Measurements from ENCODE around the gene ELMOD2.
A peak's percentile ranks its signal among the peaks of the same experiment; 100 is the strongest.
"Not testable (repeated sequence)": the region's sequence is repeated elsewhere in the genome, so short reads cannot be mapped to it uniquely, and the experiment has no call there.

Gene ELMOD2, protein sequence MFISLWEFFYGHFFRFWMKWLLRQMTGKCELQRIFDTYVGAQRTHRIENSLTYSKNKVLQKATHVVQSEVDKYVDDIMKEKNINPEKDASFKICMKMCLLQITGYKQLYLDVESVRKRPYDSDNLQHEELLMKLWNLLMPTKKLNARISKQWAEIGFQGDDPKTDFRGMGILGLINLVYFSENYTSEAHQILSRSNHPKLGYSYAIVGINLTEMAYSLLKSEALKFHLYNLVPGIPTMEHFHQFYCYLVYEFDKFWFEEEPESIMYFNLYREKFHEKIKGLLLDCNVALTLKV

GRCh38 chr4:140523857-140524742 is at the start of gene ELMOD2:
TSS of gene ELMOD2 (plus strand) at chr4:140524168. CDS start at chr4:140525429, 1,261 bp downstream.
- peak; percentile 43 to 99 (median 96) for DNase-seq

- DNase-seq, result no peak
Observed at GRCh38 chr4:140483445-140483844, 40.5 kb upstream of the ELMOD2 start.

- DNase-seq, result no peak
Observed at GRCh38 chr4:140485939-140486338, 38.0 kb upstream of the ELMOD2 start.

- DNase-seq, result no peak
Observed at GRCh38 chr4:140497405-140497746, 26.6 kb upstream of the ELMOD2 start.

DNA sequence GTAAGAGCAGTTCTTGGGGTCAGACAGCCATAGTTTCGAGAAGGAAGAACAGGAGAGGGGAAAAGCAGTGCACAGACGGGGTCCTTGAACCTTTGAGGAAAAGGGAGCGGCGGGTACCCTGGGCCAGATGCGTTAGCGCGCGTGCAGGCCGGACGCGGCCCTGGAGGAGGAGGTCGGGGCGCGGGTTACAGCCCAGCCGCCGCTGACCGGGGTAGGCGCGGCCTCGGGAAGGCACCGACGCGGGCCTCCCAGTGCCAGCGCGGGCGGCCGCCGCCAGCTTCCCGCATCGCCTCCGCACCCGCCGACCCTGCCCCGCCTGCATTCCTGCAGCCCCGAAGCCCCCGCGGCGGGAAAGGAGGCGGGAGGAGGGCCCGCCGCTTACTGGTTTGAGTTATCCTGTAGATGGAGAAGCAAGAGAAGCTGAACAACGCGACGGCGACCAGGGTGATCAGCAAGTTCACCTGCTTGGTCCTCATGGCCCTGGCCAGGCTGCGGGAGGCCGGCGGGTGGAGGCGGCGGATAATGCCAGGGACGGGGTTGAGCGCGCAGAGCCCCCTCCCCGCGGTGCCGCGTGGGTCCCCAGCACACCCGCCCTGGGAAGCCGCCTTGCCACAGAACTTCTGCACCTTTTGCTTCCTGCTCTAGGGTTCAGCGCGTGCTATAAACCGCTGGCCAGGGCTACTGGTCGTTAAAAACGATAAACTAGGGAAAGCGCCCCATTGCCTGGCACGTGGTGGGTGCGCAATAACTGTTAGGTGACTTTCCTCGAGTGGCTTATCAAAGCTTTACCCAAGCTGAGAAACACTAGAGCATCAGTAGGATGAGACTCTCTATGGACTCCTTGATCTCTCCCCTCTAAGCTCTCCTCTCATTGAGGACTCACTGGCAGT is 26.0 kb upstream of the ELMOD2 start, which contains the start of gene MGAT4D:
MGAT4D (minus strand) TSS at position 547 of the 890 bp plus-strand sequence; CDS start at position 476, 71 bp downstream.
- DNase-seq, result no peak

DNA sequence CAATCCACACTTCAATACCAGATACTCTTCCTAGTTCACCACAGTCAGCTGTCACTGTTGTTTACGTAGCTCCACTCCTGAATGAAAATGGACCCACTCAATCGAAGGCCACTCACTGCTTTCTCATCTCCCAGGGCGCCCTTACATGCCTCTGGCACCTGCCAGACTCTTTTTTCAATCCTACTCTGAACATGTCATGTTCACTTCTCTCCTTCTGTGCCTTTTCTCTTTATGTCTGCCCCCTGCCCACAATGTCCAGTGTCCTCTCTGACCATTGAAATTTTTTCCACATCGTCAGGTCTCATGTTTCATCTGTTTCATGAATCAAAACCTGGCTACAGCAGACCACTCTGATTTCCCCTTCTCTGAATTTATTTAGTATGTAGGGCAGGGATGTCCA is 24.6 kb upstream of the ELMOD2 start:
- DNase-seq, result no peak

DNA sequence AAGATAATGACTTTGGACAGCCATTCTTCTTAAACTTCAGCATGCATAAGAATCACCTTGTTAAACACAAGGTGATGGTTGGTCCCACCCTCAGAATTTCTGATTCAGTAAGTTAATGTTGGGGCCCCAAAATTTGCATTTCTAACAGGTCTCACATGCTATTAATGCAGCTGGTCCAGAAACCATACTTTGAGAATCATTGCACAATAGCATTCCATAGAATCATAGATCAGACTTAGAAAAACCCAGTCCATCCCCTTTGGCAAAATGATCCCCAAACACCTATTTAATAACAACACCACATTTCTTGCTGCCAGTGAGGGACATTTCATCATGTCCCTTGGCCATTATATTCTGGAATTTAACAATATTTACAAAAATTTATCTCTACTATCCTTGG is 19.7 kb upstream of the ELMOD2 start:
- no peak for DNase-seq

GRCh38 chr4:140513765-140514164 is 10.2 kb upstream of the ELMOD2 start:
- not testable (repeated sequence) for DNase-seq

DNA sequence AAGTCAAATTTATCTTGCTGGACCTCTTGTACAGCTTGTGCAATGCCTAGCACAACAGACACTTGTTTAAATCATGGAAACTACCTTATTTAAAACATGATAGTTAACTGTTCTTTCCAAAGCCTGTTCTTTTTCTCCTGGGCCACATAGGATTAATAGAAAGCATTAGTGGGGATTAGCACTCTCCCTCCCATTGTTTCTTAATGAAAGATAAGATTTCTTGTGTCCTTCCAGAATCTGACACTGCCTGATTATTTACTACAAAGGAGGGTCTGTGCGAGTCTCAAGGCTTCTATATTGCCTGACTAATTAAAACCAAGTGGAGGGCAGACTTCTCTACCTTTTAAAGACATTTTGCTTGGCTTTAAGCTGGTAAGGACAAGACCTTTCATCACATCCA is 8.5 kb upstream of the ELMOD2 start:
- DNase-seq, result no peak

DNA sequence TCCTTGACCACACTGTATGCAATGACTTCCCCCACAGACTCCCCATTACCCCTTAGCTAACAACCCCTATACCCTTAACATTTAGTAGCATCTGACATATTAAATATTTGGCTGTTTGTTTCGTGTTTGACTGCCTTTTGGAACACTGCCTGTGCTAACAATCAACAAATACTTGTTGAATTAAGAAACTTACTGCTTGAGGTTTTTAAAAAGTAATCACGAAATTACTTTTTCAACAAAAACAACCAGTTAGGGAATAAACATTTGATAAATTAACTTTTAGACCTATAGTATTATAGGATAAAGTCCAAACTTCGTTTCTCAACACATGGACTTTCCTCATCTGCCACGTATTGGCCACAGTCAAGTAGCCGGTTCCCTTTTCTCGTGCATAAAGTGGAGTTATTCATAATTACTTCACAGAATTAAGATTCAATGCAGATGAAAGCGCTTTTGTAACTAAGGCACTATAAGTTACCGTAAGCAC is 555 bp upstream of the ELMOD2 start:
- DNase-seq, result no peak

GRCh38 chr4:140529434-140529833 is 5.5 kb downstream of the ELMOD2 start:
- no peak for DNase-seq

GRCh38 chr4:140533951-140534480 is 10.0 kb downstream of the ELMOD2 start:
- DNase-seq, result no peak

- DNase-seq, result no peak
Observed at GRCh38 chr4:140556372-140557085, 32.6 kb downstream of the ELMOD2 start.

- no peak for DNase-seq
Observed at GRCh38 chr4:140557831-140558435, 34.0 kb downstream of the ELMOD2 start.

- no peak for DNase-seq
Observed at GRCh38 chr4:140559696-140560095, 35.7 kb downstream of the ELMOD2 start.

- DNase-seq, result no peak
Observed at GRCh38 chr4:140568507-140569306, 44.7 kb downstream of the ELMOD2 start, which contains the start of gene UCP1. TSS of gene UCP1 (minus strand) at chr4:140568961. CDS start at chr4:140568729, 232 bp downstream.

- no peak for DNase-seq
Observed at GRCh38 chr4:140569307-140569638, 45.3 kb downstream of the ELMOD2 start.

DNA sequence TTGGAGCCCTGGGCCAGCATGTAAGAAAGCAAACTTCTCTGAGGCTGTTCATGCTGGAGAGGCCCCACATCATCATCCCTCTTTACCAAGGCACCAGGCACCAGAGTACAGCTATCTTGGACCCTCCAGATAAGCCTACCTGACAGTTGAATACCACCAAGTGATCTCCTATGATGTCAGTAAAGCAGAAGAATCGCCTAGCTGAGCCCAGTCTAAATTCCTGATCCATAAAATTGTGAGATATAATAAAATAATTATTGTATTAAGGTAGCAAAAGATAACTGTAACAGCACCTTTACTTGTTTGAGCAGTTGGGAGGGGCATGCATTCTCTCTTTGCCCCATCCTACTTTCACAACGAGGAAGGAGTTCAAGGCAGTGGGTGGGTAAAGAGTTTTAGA is 47.7 kb downstream of the ELMOD2 start:
- DNase-seq, result no peak

- no peak for DNase-seq
Observed at GRCh38 chr4:140575489-140575888, 51.5 kb downstream of the ELMOD2 start.

All from amygdala (tissue), 56 donors.